Measurements from ENCODE around the gene MARCHF10. TPM values are rescaled to one million over a fixed set of nuclear protein-coding genes. Genes with fewer than 3 reads are reported as not detected.
"Not testable (repeated sequence)": the region's sequence is repeated elsewhere in the genome, so short reads cannot be mapped to it uniquely, and the experiment has no call there.

The MARCHF10 gene
- total RNA-seq, 2 donors from 2014 or later = not detected

GRCh38 chr17:62852195-62852594, 44.1 kb upstream of the MARCHF10 start:
- no peaks in the 10 kb centered on the region for H3K36me3 ChIP-seq
- H3K4me3 ChIP-seq = no peak overlapping the region
- H3K4me1 ChIP-seq = no peaks in the 10 kb centered on the region
- no peak for TF ChIP-seq CTCF (IDR thresholded peaks at IDR 0.05)
- no peaks in the 10 kb centered on the region for H3K27me3 ChIP-seq
- DNase-seq (ENCODE audit: low spot score) = peak; percentile 1
- H3K27ac ChIP-seq = no peak overlapping the region
- H3K9me3 ChIP-seq = no peaks in the 10 kb centered on the region

GRCh38 chr17:62849591-62850415, 41.7 kb upstream of the MARCHF10 start:
- DNase-seq (ENCODE audit: low spot score) = peak; percentile 30
- H3K36me3 ChIP-seq, H3K27me3 ChIP-seq, H3K9me3 ChIP-seq, H3K4me3 ChIP-seq, H3K4me1 ChIP-seq, H3K27ac ChIP-seq: not testable (repeated sequence)

- no peaks in the 10 kb centered on the region for H3K36me3 ChIP-seq
- H3K9me3 ChIP-seq = no peaks in the 10 kb centered on the region
- DNase-seq (ENCODE audit: low spot score) = no peak
- no peak for TF ChIP-seq CTCF (IDR thresholded peaks at IDR 0.05)
- no peaks in the 10 kb centered on the region for H3K4me1 ChIP-seq
- no peak overlapping the region for H3K4me3 ChIP-seq
- H3K27me3 ChIP-seq = no peaks in the 10 kb centered on the region
- H3K27ac ChIP-seq = no peak overlapping the region
Observed at GRCh38 chr17:62848334-62848733, 40.2 kb upstream of the MARCHF10 start.

GRCh38 chr17:62847426-62847825, 39.3 kb upstream of the MARCHF10 start:
- no peaks in the 10 kb centered on the region for H3K9me3 ChIP-seq
- no peak overlapping the region for H3K4me3 ChIP-seq
- H3K27ac ChIP-seq = no peak overlapping the region
- no peaks in the 10 kb centered on the region for H3K4me1 ChIP-seq
- DNase-seq (ENCODE audit: low spot score) = peak; percentile 43
- no peaks in the 10 kb centered on the region for H3K27me3 ChIP-seq
- TF ChIP-seq CTCF (IDR thresholded peaks at IDR 0.05) = no peak
- no peaks in the 10 kb centered on the region for H3K36me3 ChIP-seq

- DNase-seq (ENCODE audit: low spot score) = peak; percentile 46
- Histone ChIP-seq H3K27me3 (no peaks in the 10 kb centered on the region), H3K27ac (no peak overlapping the region), H3K9me3 (no peaks in the 10 kb centered on the region), H3K4me1 (no peaks in the 10 kb centered on the region), H3K4me3 (no peak overlapping the region), H3K36me3 (no peaks in the 10 kb centered on the region)
- TF ChIP-seq CTCF (IDR thresholded peaks at IDR 0.05) = no peak
Observed at GRCh38 chr17:62840871-62841270, 32.8 kb upstream of the MARCHF10 start.

- H3K27me3 ChIP-seq, H3K36me3 ChIP-seq, H3K4me3 ChIP-seq, H3K9me3 ChIP-seq, H3K27ac ChIP-seq, H3K4me1 ChIP-seq: not testable (repeated sequence)
- peak; percentile 18 for DNase-seq (ENCODE audit: low spot score)
Observed at GRCh38 chr17:62833816-62834215, 25.7 kb upstream of the MARCHF10 start.

- H3K27ac ChIP-seq = no peak overlapping the region
- no peaks in the 10 kb centered on the region for H3K36me3 ChIP-seq
- H3K27me3 ChIP-seq = no peaks in the 10 kb centered on the region
- no peak for DNase-seq (ENCODE audit: low spot score)
- H3K9me3 ChIP-seq = no peaks in the 10 kb centered on the region
- no peak for TF ChIP-seq CTCF (IDR thresholded peaks at IDR 0.05)
- H3K4me1 ChIP-seq = peaks cover 0 to 6% of the 10 kb centered on the region in 2 donors
- no peak overlapping the region for H3K4me3 ChIP-seq
Observed at GRCh38 chr17:62832405-62832804, 24.3 kb upstream of the MARCHF10 start.

GRCh38 chr17:62831066-62831465, 23.0 kb upstream of the MARCHF10 start:
- H3K4me1 ChIP-seq; DNase-seq (ENCODE audit: low spot score); H3K27me3 ChIP-seq; H3K9me3 ChIP-seq; H3K4me3 ChIP-seq; H3K27ac ChIP-seq; H3K36me3 ChIP-seq: not testable (repeated sequence)

Measured in right atrium auricular region (tissue), 2 donors.